HUES64 (cell line): ENCODE data around the gene ZMYND8.

Experiments used
- H3K27ac ChIP-seq: 2 replicates; pipeline ENCODE4 v1.7.0; 2013; ENCODE audit warnings: low read depth, low read length, inconsistent platforms
- H3K27me3 ChIP-seq: 2 replicates; pipeline ENCODE4 v1.6.1; 2013; ENCODE audit warnings: mild to moderate bottlenecking, low read length; ENCODE audit not compliant: insufficient read depth
- H3K36me3 ChIP-seq: 2 replicates; pipeline ENCODE4 v1.6.1; 2013; ENCODE audit warnings: mild to moderate bottlenecking, low read length; ENCODE audit not compliant: insufficient read depth
- H3K4me1 ChIP-seq: 2 replicates; pipeline ENCODE4 v1.6.1; 2013; ENCODE audit warnings: mild to moderate bottlenecking, low read length, moderate library complexity; ENCODE audit not compliant: insufficient read depth
- H3K4me3 ChIP-seq: 2 replicates; pipeline ENCODE4 v1.5.1; 2013; ENCODE audit warnings: mild to moderate bottlenecking, low read length, moderate library complexity
- H3K9ac ChIP-seq: 2 replicates; pipeline ENCODE4 v1.6.1; 2013; ENCODE audit warnings: mild to moderate bottlenecking, low read depth, low read length
- H3K9me3 ChIP-seq: 2 replicates; pipeline ENCODE4 v1.6.1; 2013; ENCODE audit warnings: low read depth, low read length; ENCODE audit not compliant: insufficient read depth
- WGBS: fragments of 150-250, 120-280 bp; methylation state at CpG from one replicate; pipeline ENCODE4 v1.1.7; 2013; ENCODE audit warnings: missing lambda C conversion rate; 5-methylcytosine and 5-hydroxymethylcytosine counted together

ZMYND8 gene

GRCh38 chr20:47276851-47277534, 79.5 kb downstream of the ZMYND8 start:
- H3K27ac ChIP-seq: no peak overlapping the region
- H3K4me1 ChIP-seq: peaks cover 3% of the 10 kb centered on the region; the same call in 1 of the 2 replicates
- H3K27me3 ChIP-seq: no peaks in the 10 kb centered on the region
- H3K9me3 ChIP-seq: no peaks in the 10 kb centered on the region
- H3K9ac ChIP-seq: no peak overlapping the region
- no peak overlapping the region for H3K4me3 ChIP-seq
- H3K36me3 ChIP-seq: peaks cover 90% of the 10 kb centered on the region
- 94% methylated on average over 8 of the region's 8 CpGs for WGBS

- Histone ChIP-seq H3K4me1 (peaks cover 3% of the 10 kb centered on the region; the same call in 1 of the 2 replicates), H3K36me3 (peaks cover 86% of the 10 kb centered on the region), H3K4me3 (no peak overlapping the region), H3K27me3 (no peaks in the 10 kb centered on the region), H3K9me3 (no peaks in the 10 kb centered on the region), H3K9ac (no peak overlapping the region), H3K27ac (no peak overlapping the region)
- WGBS: 95% methylated on average over 20 of the region's 20 CpGs
Measured at GRCh38 chr20:47276251-47276650, 80.2 kb downstream of the ZMYND8 start.

GRCh38 chr20:47275548-47275947, 81.0 kb downstream of the ZMYND8 start:
- Histone ChIP-seq H3K27ac (no peak overlapping the region), H3K4me3 (no peak overlapping the region), H3K9ac (no peak overlapping the region), H3K4me1 (peaks cover 3% of the 10 kb centered on the region; the same call in 1 of the 2 replicates), H3K27me3 (no peaks in the 10 kb centered on the region), H3K36me3 (peaks cover 83% of the 10 kb centered on the region), H3K9me3 (no peaks in the 10 kb centered on the region)
- WGBS: 95% methylated on average over 6 of the region's 6 CpGs

GRCh38 chr20:47274401-47275108, 81.9 kb downstream of the ZMYND8 start:
- H3K4me3 ChIP-seq: no peak overlapping the region
- 83% methylated on average over 4 of the region's 4 CpGs for WGBS
- H3K4me1 ChIP-seq: peaks cover 3% of the 10 kb centered on the region; the same call in 1 of the 2 replicates
- H3K9me3 ChIP-seq: no peaks in the 10 kb centered on the region
- peak overlapping the region; percentile 26 for H3K27ac ChIP-seq
- H3K9ac ChIP-seq: no peak overlapping the region
- no peaks in the 10 kb centered on the region for H3K27me3 ChIP-seq
- H3K36me3 ChIP-seq: peaks cover 82% of the 10 kb centered on the region

- Histone ChIP-seq H3K36me3 (peaks cover 80% of the 10 kb centered on the region), H3K9ac (no peak overlapping the region), H3K9me3 (no peaks in the 10 kb centered on the region), H3K4me1 (peaks cover 3% of the 10 kb centered on the region; the same call in 1 of the 2 replicates), H3K27me3 (no peaks in the 10 kb centered on the region), H3K4me3 (no peak overlapping the region), H3K27ac (0 out of 2 replicates have a peak overlapping the region, but pooled peaks have one; percentile 7)
- WGBS: 97% methylated on average over 2 of the region's 2 CpGs
Measured at GRCh38 chr20:47273591-47274235, 82.8 kb downstream of the ZMYND8 start.

- Histone ChIP-seq H3K36me3 (peaks cover 77% of the 10 kb centered on the region), H3K4me3 (no peak overlapping the region), H3K9ac (no peak overlapping the region), H3K27ac (no peak overlapping the region; the same call in 1 of the 2 replicates), H3K4me1 (peaks cover 3% of the 10 kb centered on the region; the same call in 1 of the 2 replicates), H3K9me3 (no peaks in the 10 kb centered on the region), H3K27me3 (no peaks in the 10 kb centered on the region)
- 88% methylated on average over 8 of the region's 8 CpGs for WGBS
Measured at GRCh38 chr20:47272893-47273590, 83.5 kb downstream of the ZMYND8 start.

- Histone ChIP-seq H3K27ac (no peak overlapping the region), H3K36me3 (peaks cover 75% of the 10 kb centered on the region), H3K4me3 (no peak overlapping the region), H3K9me3 (no peaks in the 10 kb centered on the region), H3K4me1 (peaks cover 7% of the 10 kb centered on the region), H3K27me3 (no peaks in the 10 kb centered on the region), H3K9ac (no peak overlapping the region)
- WGBS: 91% methylated on average over 7 of the region's 7 CpGs
Measured at GRCh38 chr20:47271046-47271615, 85.4 kb downstream of the ZMYND8 start.

GRCh38 chr20:47269309-47270165, 87.0 kb downstream of the ZMYND8 start:
- H3K36me3 ChIP-seq: peaks cover 72% of the 10 kb centered on the region
- no peak overlapping the region for H3K4me3 ChIP-seq
- H3K9ac ChIP-seq: no peak overlapping the region
- H3K4me1 ChIP-seq: peaks cover 4% of the 10 kb centered on the region; the same call in 1 of the 2 replicates
- H3K27ac ChIP-seq: no peak overlapping the region
- no peaks in the 10 kb centered on the region for H3K9me3 ChIP-seq
- 96% methylated on average over 6 of the region's 7 CpGs for WGBS
- H3K27me3 ChIP-seq: no peaks in the 10 kb centered on the region

GRCh38 chr20:47267621-47268020, 88.9 kb downstream of the ZMYND8 start:
- no peak overlapping the region for H3K4me3 ChIP-seq
- no peak overlapping the region for H3K9ac ChIP-seq
- WGBS: 91% methylated on average over 5 of the region's 5 CpGs
- H3K36me3 ChIP-seq: peaks cover 78% of the 10 kb centered on the region
- no peak overlapping the region for H3K27ac ChIP-seq
- no peaks in the 10 kb centered on the region for H3K27me3 ChIP-seq
- H3K4me1 ChIP-seq: peaks cover 4% of the 10 kb centered on the region; the same call in 1 of the 2 replicates
- no peaks in the 10 kb centered on the region for H3K9me3 ChIP-seq
